ENCODE data around the gene RFC2.
"Not testable (repeated sequence)": the region's sequence is repeated elsewhere in the genome, so short reads cannot be mapped to it uniquely, and the experiment has no call there.

Gene RFC2

GRCh38 chr7:74216361-74216761 lies 37.8 kb downstream of the RFC2 start:
- DNase-seq: no peak

- DNase-seq: no peak
These were observed 38.3 kb downstream of the RFC2 start for GRCh38 chr7:74215921-74216320.

- DNase-seq: no peak
These were observed 39.2 kb downstream of the RFC2 start for GRCh38 chr7:74214816-74215630.

GRCh38 chr7:74212661-74213060 lies 41.5 kb downstream of the RFC2 start:
- no peak for DNase-seq

GRCh38 chr7:74208241-74208640 lies 46.0 kb downstream of the RFC2 start:
- not testable (repeated sequence) for DNase-seq

GRCh38 chr7:74207586-74207985 lies 46.6 kb downstream of the RFC2 start:
- DNase-seq: no peak

GRCh38 chr7:74206589-74207120 lies 47.5 kb downstream of the RFC2 start:
- DNase-seq: peak; percentile 55

- not testable (repeated sequence) for DNase-seq
These were observed 48.1 kb downstream of the RFC2 start for GRCh38 chr7:74206052-74206451.

GRCh38 chr7:74203956-74204618 lies 50.1 kb downstream of the RFC2 start:
- no peak for DNase-seq

GRCh38 chr7:74202841-74203556 lies 51.2 kb downstream of the RFC2 start:
- DNase-seq: peak; percentile 64

GRCh38 chr7:74199551-74200355 lies 54.4 kb downstream of the RFC2 start:
- DNase-seq: peak; percentile 25

GRCh38 chr7:74197449-74198124 lies 56.6 kb downstream of the RFC2 start:
- no peak for DNase-seq

GRCh38 chr7:74195968-74196654 lies 58.1 kb downstream of the RFC2 start:
- DNase-seq: not testable (repeated sequence)

- DNase-seq: not testable (repeated sequence)
These were observed 58.9 kb downstream of the RFC2 start for GRCh38 chr7:74195139-74195860.

- no peak for DNase-seq
These were observed 59.5 kb downstream of the RFC2 start for GRCh38 chr7:74194686-74195085.

- no peak for DNase-seq
These were observed 60.3 kb downstream of the RFC2 start for GRCh38 chr7:74193913-74194312.

GRCh38 chr7:74193054-74193453 lies 61.1 kb downstream of the RFC2 start:
- no peak for DNase-seq

GRCh38 chr7:74191231-74191630 lies 63.0 kb downstream of the RFC2 start:
- DNase-seq: no peak

- DNase-seq: no peak
These were observed 63.9 kb downstream of the RFC2 start for GRCh38 chr7:74190259-74190658.

Data from fibroblast of skin of back (primary cell).